ENCODE measurements around the gene LDHAL6B. TPM values are rescaled to one million over a fixed set of nuclear protein-coding genes. Genes with fewer than 3 reads are reported as not detected.

Gene LDHAL6B
- total RNA-seq, 1 experiment from 2014 or later = not detected

DNA sequence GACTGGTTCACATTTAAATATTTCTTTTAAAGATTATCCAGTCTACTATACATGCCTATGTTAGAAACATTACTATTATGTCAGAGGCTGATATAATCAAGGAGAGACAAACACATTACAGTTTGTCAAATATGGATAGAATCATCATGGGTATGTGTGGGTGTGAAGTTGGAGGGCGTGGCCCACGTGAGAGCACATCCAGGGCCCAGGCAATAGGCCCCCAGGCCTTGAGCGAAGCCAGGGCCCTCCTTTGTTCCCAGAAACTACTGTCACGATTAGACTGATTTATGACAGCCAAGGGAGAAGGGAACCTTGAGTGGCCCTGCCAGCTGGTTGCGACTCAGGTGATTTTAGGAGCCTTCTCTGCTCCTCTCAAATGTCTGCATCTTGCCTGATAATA lies 26.9 kb upstream of the LDHAL6B start:
- H3K27ac Mint-ChIP-seq = no peak overlapping the region
- ChIA-PET CTCF (no interaction called here), POLR2A (no interaction called here)
- ATAC-seq (no peak), DNase-seq (ENCODE audit: low spot score) (no peak)
- H3K4me1 Mint-ChIP-seq = peaks cover 8% of the 10 kb centered on the region
- peaks cover 40% of the 10 kb centered on the region for H3K36me3 Mint-ChIP-seq
- peaks cover 31% of the 10 kb centered on the region for H3K9me3 Mint-ChIP-seq
- no peaks in the 10 kb centered on the region for H3K27me3 Mint-ChIP-seq (ENCODE audit: low read depth)
- H3K4me3 Mint-ChIP-seq = no peak overlapping the region
- no peak for TF ChIP-seq CREM (CRISPR knock-in tag; IDR thresholded peaks at IDR 0.05)
- TF ChIP-seq, protein P1, sequence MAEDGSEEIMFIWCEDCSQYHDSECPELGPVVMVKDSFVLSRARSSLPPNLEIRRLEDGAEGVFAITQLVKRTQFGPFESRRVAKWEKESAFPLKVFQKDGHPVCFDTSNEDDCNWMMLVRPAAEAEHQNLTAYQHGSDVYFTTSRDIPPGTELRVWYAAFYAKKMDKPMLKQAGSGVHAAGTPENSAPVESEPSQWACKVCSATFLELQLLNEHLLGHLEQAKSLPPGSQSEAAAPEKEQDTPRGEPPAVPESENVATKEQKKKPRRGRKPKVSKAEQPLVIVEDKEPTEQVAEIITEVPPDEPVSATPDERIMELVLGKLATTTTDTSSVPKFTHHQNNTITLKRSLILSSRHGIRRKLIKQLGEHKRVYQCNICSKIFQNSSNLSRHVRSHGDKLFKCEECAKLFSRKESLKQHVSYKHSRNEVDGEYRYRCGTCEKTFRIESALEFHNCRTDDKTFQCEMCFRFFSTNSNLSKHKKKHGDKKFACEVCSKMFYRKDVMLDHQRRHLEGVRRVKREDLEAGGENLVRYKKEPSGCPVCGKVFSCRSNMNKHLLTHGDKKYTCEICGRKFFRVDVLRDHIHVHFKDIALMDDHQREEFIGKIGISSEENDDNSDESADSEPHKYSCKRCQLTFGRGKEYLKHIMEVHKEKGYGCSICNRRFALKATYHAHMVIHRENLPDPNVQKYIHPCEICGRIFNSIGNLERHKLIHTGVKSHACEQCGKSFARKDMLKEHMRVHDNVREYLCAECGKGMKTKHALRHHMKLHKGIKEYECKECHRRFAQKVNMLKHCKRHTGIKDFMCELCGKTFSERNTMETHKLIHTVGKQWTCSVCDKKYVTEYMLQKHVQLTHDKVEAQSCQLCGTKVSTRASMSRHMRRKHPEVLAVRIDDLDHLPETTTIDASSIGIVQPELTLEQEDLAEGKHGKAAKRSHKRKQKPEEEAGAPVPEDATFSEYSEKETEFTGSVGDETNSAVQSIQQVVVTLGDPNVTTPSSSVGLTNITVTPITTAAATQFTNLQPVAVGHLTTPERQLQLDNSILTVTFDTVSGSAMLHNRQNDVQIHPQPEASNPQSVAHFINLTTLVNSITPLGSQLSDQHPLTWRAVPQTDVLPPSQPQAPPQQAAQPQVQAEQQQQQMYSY (CRISPR knock-in tag; IDR thresholded peaks at IDR 0.05) = no peak
- TF ChIP-seq, protein P2, sequence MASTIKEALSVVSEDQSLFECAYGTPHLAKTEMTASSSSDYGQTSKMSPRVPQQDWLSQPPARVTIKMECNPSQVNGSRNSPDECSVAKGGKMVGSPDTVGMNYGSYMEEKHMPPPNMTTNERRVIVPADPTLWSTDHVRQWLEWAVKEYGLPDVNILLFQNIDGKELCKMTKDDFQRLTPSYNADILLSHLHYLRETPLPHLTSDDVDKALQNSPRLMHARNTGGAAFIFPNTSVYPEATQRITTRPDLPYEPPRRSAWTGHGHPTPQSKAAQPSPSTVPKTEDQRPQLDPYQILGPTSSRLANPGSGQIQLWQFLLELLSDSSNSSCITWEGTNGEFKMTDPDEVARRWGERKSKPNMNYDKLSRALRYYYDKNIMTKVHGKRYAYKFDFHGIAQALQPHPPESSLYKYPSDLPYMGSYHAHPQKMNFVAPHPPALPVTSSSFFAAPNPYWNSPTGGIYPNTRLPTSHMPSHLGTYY (CRISPR knock-in tag; IDR thresholded peaks at IDR 0.05) = no peak

DNA sequence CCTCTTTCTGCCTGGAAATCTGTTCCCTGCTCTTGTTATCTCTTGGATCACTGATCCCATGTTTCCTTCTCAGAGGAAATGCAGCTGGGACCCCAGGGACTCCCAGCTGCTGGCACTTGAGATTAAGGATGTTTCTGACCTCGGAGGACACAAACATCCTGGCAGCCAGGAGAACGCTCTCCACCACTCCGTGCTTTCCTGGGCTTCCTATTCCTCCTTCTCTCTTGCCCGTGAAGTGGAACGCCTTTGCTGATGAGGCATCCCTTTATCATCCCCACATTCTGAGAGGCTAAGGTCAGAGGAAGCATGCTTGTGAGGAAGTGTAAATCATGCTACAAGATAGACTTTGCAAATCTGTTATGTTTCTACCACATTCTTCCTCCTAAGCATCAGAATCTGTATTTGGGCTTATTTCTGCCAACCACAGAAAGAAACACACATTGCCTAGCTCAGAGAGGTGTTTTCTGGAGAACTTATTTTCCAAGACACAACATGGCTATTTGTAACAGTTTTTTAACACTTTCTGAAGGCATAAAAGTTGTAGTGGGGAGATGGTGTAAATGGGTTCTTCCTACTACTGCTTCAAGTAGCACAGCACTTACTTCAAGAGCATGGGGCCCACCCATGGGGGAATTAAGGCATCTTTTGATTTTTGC lies 25.6 kb upstream of the LDHAL6B start:
- no peak for ATAC-seq
- TF ChIP-seq ZNF138 (CRISPR knock-in tag; conservative IDR thresholded peaks at IDR 0.05) (no peak), ZNF281 (CRISPR knock-in tag; IDR thresholded peaks at IDR 0.05) (no peak), SOX15 (CRISPR knock-in tag; IDR thresholded peaks at IDR 0.05) (no peak), SMAD4 (CRISPR knock-in tag; IDR thresholded peaks at IDR 0.05) (no peak)
- TF ChIP-seq, protein P3, sequence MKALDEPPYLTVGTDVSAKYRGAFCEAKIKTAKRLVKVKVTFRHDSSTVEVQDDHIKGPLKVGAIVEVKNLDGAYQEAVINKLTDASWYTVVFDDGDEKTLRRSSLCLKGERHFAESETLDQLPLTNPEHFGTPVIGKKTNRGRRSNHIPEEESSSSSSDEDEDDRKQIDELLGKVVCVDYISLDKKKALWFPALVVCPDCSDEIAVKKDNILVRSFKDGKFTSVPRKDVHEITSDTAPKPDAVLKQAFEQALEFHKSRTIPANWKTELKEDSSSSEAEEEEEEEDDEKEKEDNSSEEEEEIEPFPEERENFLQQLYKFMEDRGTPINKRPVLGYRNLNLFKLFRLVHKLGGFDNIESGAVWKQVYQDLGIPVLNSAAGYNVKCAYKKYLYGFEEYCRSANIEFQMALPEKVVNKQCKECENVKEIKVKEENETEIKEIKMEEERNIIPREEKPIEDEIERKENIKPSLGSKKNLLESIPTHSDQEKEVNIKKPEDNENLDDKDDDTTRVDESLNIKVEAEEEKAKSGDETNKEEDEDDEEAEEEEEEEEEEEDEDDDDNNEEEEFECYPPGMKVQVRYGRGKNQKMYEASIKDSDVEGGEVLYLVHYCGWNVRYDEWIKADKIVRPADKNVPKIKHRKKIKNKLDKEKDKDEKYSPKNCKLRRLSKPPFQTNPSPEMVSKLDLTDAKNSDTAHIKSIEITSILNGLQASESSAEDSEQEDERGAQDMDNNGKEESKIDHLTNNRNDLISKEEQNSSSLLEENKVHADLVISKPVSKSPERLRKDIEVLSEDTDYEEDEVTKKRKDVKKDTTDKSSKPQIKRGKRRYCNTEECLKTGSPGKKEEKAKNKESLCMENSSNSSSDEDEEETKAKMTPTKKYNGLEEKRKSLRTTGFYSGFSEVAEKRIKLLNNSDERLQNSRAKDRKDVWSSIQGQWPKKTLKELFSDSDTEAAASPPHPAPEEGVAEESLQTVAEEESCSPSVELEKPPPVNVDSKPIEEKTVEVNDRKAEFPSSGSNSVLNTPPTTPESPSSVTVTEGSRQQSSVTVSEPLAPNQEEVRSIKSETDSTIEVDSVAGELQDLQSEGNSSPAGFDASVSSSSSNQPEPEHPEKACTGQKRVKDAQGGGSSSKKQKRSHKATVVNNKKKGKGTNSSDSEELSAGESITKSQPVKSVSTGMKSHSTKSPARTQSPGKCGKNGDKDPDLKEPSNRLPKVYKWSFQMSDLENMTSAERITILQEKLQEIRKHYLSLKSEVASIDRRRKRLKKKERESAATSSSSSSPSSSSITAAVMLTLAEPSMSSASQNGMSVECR (CRISPR knock-in tag; IDR thresholded peaks at IDR 0.05; ENCODE audit: borderline replicate concordance) = no peak
- H3K36me3 Mint-ChIP-seq = peaks cover 46% of the 10 kb centered on the region
- H3K27ac Mint-ChIP-seq = no peak overlapping the region
- H3K4me3 Mint-ChIP-seq = no peak overlapping the region
- no peak for DNase-seq (ENCODE audit: low spot score)
- ChIA-PET CTCF (no interaction called here), POLR2A (no interaction called here)
- H3K27me3 Mint-ChIP-seq (ENCODE audit: low read depth) = no peaks in the 10 kb centered on the region
- H3K4me1 Mint-ChIP-seq = no peaks in the 10 kb centered on the region
- H3K9me3 Mint-ChIP-seq = peaks cover 35% of the 10 kb centered on the region

- ChIA-PET CTCF (interaction anchor here (0.7 to 0.8 kb wide), 2 partner anchors 11 to 343 kb away, joined by 4 read pairs; no protein-coding TSS in a partner anchor), POLR2A (no interaction called here)
- H3K27ac Mint-ChIP-seq = no peak overlapping the region
- no peaks in the 10 kb centered on the region for H3K27me3 Mint-ChIP-seq (ENCODE audit: low read depth)
- peaks cover 66% of the 10 kb centered on the region for H3K36me3 Mint-ChIP-seq
- no peak overlapping the region for H3K4me3 Mint-ChIP-seq
- H3K9me3 Mint-ChIP-seq = peaks cover 45% of the 10 kb centered on the region
- ATAC-seq (no peak), DNase-seq (ENCODE audit: low spot score) (no peak)
- no peaks in the 10 kb centered on the region for H3K4me1 Mint-ChIP-seq
- TF ChIP-seq, protein P1 (CRISPR knock-in tag; IDR thresholded peaks at IDR 0.05) = no peak
- TF ChIP-seq ZBTB43 (CRISPR knock-in tag; IDR thresholded peaks at IDR 0.05) (no peak), ZNF281 (CRISPR knock-in tag; IDR thresholded peaks at IDR 0.05) (no peak)
Measured at GRCh38 chr15:59185725-59186124, 20.9 kb upstream of the LDHAL6B start.
